Activated CD4-positive, alpha-beta T cell treated with anti-CD3 and anti-CD28 coated beads, Interleukin-2, amount 10 ng/mL, durations not matched to agents 24 days and 14 days (primary cell): ENCODE data around the gene KCNB1. TPM values are rescaled to one million over a fixed set of nuclear protein-coding genes. Genes with fewer than 3 reads are reported as not detected.

Experiments
- DNase-seq: peaks from one replicate; pipeline ENCODE4 v3.0.0; 2022
- H3K27ac Mint-ChIP-seq: one replicate; pipeline ENCODE4 v1.8.0; 2022; ENCODE audit warnings: mild to moderate bottlenecking, mixed read lengths
- H3K27me3 Mint-ChIP-seq: one replicate; pipeline ENCODE4 v1.8.0; 2022; ENCODE audit warnings: mixed read lengths
- H3K36me3 Mint-ChIP-seq: one replicate; pipeline ENCODE4 v1.8.0; 2022; ENCODE audit warnings: low read depth, mild to moderate bottlenecking, mixed read lengths
- H3K4me1 Mint-ChIP-seq: one replicate; pipeline ENCODE4 v1.8.0; 2021; ENCODE audit warnings: mixed read lengths
- H3K4me3 Mint-ChIP-seq: one replicate; pipeline ENCODE4 v1.8.0; 2022; ENCODE audit warnings: mild to moderate bottlenecking, moderate library complexity, mixed read lengths
- H3K9me3 Mint-ChIP-seq: one replicate; pipeline ENCODE4 v1.8.0; 2021; ENCODE audit warnings: mixed read lengths
- intact Hi-C: fragments of 100-400 bp; cut with micrococcal nuclease; formaldehyde crosslinking; loops from one replicate; pipeline ENCODE4 v1.15.1; 2023
- total RNA-seq: library from RNA; stranded (reverse); gene quantifications from 2 replicates; pipeline ENCODE4 v1.2.3, GENCODE V29; 2022

The KCNB1 gene
- total RNA-seq, 1 donor from 2014 or later = 0.07 TPM

DNA sequence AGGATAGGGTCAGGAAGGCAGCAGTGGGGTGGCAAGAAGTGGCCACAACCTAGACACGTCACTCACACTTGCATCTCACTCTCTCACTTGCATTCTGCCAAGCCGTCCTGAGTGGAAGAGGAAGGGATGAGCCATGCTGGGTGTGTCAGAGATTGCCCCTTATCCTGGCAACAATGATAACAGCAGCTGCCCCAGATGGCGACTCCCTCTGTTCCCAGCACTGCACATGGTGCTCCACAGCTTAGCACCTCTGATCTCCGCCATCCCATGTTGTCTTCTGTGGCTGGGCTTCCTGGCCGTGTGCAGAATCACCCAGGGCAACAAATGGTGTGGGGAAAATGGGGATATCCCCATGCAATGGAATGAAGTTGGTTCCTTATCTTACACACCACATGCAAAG is 11.1 kb downstream of the KCNB1 start:
- DNase-seq = no peak
- intact Hi-C loops = no loop called here
- no peaks in the 10 kb centered on the region for H3K4me1 Mint-ChIP-seq
- H3K36me3 Mint-ChIP-seq = no peaks in the 10 kb centered on the region
- peaks cover 36% of the 10 kb centered on the region for H3K27me3 Mint-ChIP-seq
- no peak overlapping the region for H3K4me3 Mint-ChIP-seq
- H3K9me3 Mint-ChIP-seq = no peaks in the 10 kb centered on the region
- H3K27ac Mint-ChIP-seq = no peak overlapping the region

DNA sequence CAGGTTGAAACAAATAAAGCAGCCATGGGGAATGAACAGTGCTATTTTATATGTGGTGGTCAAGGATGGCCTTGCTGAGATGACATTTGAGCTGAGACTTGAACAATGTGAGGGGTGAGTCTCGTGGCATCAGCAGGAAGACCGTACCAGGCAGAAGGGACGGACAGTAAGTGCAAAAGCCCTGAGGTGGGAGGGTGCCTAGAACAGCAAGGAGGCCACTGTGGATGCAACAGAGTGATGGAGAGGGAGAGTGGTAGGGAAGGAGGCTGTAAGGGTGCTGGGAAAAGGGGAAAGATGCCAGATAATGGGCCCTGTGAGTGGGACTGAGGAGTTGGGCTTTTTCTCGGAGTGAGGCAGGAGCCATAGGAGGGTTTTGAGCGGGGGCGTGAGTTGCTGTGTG is 11.5 kb downstream of the KCNB1 start:
- no peak for DNase-seq
- no peak overlapping the region for H3K27ac Mint-ChIP-seq
- no peaks in the 10 kb centered on the region for H3K36me3 Mint-ChIP-seq
- H3K27me3 Mint-ChIP-seq = peaks cover 36% of the 10 kb centered on the region
- H3K4me3 Mint-ChIP-seq = no peak overlapping the region
- no peaks in the 10 kb centered on the region for H3K4me1 Mint-ChIP-seq
- intact Hi-C loops = no loop called here
- H3K9me3 Mint-ChIP-seq = no peaks in the 10 kb centered on the region

DNA sequence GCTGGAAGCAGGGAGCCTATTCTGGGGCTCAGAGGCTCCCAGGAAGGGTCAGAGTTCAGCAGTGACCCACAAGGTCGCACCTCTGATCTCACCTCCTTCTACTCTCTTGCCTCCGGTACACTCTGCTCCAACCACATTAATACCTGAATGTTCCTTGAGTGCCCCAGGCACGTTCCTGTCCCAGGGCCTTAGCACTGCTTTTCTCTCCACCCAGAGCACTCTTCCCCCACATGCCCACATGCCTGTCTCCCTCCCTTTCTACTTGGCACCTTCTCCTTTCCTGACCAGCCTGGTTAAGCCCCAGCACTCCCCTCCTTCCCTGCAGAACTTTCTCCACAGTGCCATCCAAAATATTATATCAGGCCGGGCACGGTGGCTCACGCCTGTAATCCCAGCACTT is 13.4 kb downstream of the KCNB1 start:
- intact Hi-C loops = no loop called here
- no peaks in the 10 kb centered on the region for H3K9me3 Mint-ChIP-seq
- H3K4me3 Mint-ChIP-seq = no peak overlapping the region
- H3K27me3 Mint-ChIP-seq = peaks cover 28% of the 10 kb centered on the region
- H3K27ac Mint-ChIP-seq = no peak overlapping the region
- H3K36me3 Mint-ChIP-seq = no peaks in the 10 kb centered on the region
- no peaks in the 10 kb centered on the region for H3K4me1 Mint-ChIP-seq
- DNase-seq = no peak

DNA sequence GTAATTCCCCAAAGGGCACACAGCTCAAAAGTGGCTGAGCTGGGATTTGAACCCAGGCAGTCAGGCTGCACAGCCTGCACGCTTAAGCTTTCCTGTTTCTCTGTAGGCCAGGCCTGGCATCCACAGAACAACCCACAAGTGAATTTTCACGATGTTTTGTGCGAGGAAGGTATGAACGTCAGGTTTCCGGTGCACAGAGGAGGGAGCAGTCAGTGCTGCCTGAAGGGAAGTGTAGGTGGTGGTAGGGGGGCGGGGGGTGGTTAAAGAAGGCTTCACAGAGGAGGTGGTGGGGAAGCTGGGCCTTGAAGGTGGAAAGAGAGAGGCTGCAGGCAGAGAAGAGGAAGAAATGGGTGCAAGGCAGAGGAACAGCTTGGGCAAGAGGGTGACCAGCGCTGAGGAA is 14.1 kb downstream of the KCNB1 start:
- no peak for DNase-seq
- Mint-ChIP-seq H3K27ac (no peak overlapping the region), H3K27me3 (peaks cover 28% of the 10 kb centered on the region), H3K4me1 (no peaks in the 10 kb centered on the region), H3K36me3 (no peaks in the 10 kb centered on the region), H3K9me3 (no peaks in the 10 kb centered on the region), H3K4me3 (no peak overlapping the region)
- intact Hi-C loops = no loop called here

DNA sequence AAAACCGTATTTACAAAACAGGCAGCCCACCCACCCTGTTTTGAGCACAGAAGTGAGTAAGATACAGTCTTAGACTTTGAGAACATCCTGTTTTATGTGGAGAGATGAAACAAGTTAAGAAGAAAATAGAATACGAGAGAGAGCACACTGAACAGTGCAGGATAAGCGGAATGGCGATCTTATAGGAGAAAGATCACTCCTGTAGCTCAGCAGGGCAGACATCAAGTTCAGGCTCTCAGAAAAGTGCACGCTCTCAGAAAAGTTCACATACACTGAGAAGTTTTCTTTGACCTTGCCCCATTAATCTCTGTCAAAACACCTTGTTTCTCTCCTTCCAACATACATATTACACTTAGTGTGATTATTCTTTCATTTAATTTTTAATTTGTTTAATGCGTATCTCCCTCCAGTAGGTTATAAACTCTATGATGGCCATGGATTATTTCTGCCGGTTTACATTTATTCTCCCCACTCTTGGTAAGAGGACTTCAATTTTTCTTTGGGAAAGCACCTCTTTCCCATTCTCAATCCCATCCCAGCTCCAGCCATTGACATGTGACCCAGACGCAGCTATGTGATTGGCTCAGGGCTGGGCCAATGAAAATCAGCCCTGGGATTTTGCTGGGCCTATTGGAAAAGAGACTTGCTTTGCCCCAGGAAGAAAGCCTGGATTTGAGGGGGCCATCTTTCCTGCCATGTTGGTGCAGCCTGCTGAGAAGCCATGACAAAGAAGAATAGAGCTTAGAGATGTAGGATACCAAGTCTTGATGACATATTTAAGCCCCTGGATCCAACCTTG is 16.2 kb downstream of the KCNB1 start:
- no peaks in the 10 kb centered on the region for H3K4me1 Mint-ChIP-seq

DNA sequence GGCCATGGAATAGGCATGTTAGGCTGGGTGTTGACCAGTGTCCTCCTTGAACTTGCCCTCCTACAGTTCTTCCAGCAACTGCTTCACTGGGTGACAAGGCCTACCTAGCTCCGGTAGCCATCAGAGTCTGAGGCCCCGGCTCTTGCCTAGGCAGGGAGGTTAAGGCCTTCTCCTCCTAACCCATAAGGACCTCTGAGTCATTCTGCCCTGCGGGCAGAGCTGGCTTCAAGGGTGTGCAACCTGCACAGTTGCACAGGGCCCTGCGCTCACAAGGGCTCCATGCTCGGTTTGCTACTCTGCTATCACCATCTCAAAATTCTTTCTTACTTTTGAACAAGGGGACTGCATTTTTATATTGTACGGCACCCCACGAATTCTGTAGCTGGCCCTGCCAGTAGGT is 17.9 kb downstream of the KCNB1 start:
- no peaks in the 10 kb centered on the region for H3K9me3 Mint-ChIP-seq
- peaks cover 10% of the 10 kb centered on the region for H3K27me3 Mint-ChIP-seq
- intact Hi-C loops = no loop called here
- no peaks in the 10 kb centered on the region for H3K4me1 Mint-ChIP-seq
- no peak overlapping the region for H3K27ac Mint-ChIP-seq
- H3K36me3 Mint-ChIP-seq = no peaks in the 10 kb centered on the region
- H3K4me3 Mint-ChIP-seq = no peak overlapping the region
- DNase-seq = no peak

More for the DNA sequence above, 16.2 kb downstream of the KCNB1 start:
- no peaks in the 10 kb centered on the region for H3K36me3 Mint-ChIP-seq
- no peak for DNase-seq
- H3K4me3 Mint-ChIP-seq = no peak overlapping the region
- intact Hi-C loops = no loop called here
- no peaks in the 10 kb centered on the region for H3K9me3 Mint-ChIP-seq
- no peak overlapping the region for H3K27ac Mint-ChIP-seq
- peaks cover 22% of the 10 kb centered on the region for H3K27me3 Mint-ChIP-seq

DNA sequence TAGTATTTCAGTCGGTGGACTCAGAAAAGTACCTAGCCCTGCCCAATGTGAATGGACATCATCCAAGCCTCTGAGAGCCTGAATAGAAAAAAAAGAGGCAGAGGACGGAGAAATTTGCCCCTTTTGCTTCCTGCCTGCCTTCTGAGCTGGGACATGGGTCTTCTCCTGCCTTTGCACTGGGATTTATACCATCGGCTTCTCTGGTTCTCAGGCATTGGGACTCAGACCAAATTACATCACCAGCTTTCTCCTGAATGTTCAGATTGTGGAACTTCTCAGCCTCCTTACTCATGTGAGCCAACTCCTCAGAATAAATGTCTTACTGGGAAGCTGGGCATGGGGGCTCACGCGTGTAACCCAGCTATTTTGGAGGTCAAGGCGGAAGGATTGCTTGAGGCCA is 19.8 kb downstream of the KCNB1 start:
- Mint-ChIP-seq H3K9me3 (no peaks in the 10 kb centered on the region), H3K4me3 (no peak overlapping the region), H3K36me3 (no peaks in the 10 kb centered on the region), H3K27ac (no peak overlapping the region), H3K27me3 (peaks cover 21% of the 10 kb centered on the region), H3K4me1 (no peaks in the 10 kb centered on the region)
- no peak for DNase-seq
- intact Hi-C loops = no loop called here

DNA sequence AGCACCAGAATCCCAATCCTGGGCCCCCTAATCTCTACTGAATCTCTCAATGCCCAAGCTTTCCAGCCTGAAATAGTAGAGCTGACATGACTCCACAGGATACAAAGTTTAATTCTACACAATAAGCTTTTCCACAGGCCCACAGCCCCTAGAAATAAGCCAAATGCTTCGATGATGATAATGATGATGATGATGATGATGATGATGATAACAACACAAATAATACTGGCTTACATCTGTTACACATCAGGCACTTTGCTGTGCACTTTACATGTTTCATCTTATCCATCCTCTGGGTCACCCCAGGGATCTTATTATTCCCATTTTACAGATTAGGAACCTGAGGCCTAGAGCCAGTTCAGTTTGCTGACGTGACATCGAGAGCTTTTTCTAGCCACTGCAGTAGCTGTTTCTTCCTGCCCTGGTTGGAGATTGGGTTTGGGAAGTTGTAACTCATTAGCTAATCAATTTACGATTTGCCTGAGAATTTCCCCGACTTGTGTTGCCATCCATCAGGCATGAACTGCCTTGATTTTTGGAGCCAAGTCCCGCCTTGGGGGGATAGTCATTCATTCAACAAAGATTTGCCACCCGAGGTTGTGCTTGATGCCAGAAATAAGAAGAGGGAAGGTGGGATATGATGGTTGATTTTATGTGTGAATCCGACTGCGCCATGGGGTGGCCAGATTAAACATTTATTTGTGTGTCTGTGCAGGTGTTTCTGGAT is 20.4 kb downstream of the KCNB1 start:
- intact Hi-C loops = no loop called here
- no peak overlapping the region for H3K27ac Mint-ChIP-seq
- no peak overlapping the region for H3K4me3 Mint-ChIP-seq
- no peak for DNase-seq
- H3K4me1 Mint-ChIP-seq = no peaks in the 10 kb centered on the region
- no peaks in the 10 kb centered on the region for H3K36me3 Mint-ChIP-seq
- no peaks in the 10 kb centered on the region for H3K9me3 Mint-ChIP-seq
- peaks cover 25% of the 10 kb centered on the region for H3K27me3 Mint-ChIP-seq

DNA sequence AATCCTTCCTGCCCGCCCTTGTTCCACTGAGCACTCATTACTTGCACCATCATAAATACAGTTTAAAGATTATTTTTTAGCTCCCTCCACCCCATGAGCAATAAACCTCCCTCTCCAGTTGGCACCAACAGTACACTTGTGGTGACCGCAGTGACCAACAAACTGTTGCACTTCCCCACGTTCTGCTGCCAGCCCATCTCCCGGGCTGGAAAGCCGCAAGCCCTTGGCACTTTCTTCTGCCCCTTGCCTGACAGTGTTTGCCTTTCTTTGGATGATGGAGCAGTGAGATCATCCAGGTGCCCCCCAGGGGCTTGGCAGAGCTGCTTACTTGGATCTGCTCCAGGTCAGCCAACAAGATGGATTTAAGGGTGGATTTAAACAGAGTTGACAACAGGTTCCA is 21.6 kb downstream of the KCNB1 start:
- H3K4me1 Mint-ChIP-seq = no peaks in the 10 kb centered on the region
- H3K4me3 Mint-ChIP-seq = no peak overlapping the region
- peaks cover 27% of the 10 kb centered on the region for H3K27me3 Mint-ChIP-seq
- H3K36me3 Mint-ChIP-seq = no peaks in the 10 kb centered on the region
- intact Hi-C loops = no loop called here
- H3K27ac Mint-ChIP-seq = no peak overlapping the region
- no peaks in the 10 kb centered on the region for H3K9me3 Mint-ChIP-seq
- no peak for DNase-seq

DNA sequence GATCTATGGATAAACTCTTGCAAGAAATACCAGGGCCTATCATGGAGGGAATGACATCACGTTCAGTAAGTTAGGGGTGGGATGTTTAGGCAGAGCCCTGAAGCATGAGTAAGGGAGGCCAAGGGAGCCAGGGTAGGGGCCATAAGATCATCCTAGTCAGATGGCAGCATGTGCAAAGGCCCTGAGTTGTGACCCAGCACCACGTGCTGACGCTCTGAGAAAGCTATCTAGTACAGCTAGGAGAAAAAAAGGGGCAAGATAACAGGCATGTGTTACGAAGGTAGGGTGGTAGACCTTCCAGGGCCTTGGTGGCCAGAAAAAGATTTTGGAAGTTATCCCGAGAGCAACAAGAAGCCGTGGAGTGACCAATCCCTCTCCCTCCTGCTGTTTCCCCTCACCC is 22.3 kb downstream of the KCNB1 start:
- Mint-ChIP-seq H3K9me3 (no peaks in the 10 kb centered on the region), H3K27me3 (peaks cover 28% of the 10 kb centered on the region), H3K36me3 (no peaks in the 10 kb centered on the region), H3K4me3 (no peak overlapping the region), H3K27ac (no peak overlapping the region), H3K4me1 (no peaks in the 10 kb centered on the region)
- intact Hi-C loops = no loop called here
- DNase-seq = no peak

DNA sequence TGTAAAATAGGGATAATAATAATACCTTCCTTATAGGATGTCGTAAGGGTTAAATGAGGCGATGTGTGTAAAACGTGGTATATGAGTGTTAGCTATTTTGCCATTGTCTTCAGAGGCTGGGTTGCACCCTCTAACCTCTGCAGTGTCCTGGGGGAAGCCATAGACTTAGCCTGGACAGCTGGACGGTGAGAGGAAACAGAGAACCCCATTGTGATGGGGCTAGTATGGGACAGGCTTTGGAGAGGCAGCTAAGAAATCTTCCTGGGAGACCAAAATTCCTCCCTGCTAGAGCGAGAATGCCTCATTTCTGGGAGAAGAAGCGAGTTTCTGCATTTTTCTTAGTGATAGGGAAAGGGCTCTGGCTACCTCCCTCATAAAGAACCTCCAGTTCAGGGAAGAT is 22.8 kb downstream of the KCNB1 start:
- no peak for DNase-seq
- intact Hi-C loops = no loop called here
- no peaks in the 10 kb centered on the region for H3K36me3 Mint-ChIP-seq
- peaks cover 32% of the 10 kb centered on the region for H3K27me3 Mint-ChIP-seq
- no peaks in the 10 kb centered on the region for H3K9me3 Mint-ChIP-seq
- no peaks in the 10 kb centered on the region for H3K4me1 Mint-ChIP-seq
- H3K27ac Mint-ChIP-seq = no peak overlapping the region
- H3K4me3 Mint-ChIP-seq = no peak overlapping the region

DNA sequence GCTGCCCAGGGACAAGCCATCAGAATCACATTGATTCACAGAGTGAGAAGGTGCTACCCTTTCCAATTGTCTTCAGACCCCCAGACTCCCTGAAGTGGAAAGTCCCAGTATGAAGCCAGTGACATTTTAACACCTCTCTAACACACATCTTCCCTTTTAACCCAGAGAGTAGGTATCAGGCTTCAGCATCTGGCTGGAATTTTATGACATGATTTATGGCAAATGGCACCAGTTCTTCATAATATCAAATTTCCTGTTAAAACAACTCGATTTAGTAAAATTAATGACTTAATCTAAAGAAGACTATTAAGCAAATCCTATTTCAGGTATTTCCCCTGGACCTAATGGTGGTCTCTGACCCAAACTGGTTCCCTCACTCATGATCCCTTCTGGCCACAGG is 25.0 kb downstream of the KCNB1 start:
- no peaks in the 10 kb centered on the region for H3K36me3 Mint-ChIP-seq
- intact Hi-C loops = no loop called here
- H3K27ac Mint-ChIP-seq = no peak overlapping the region
- H3K9me3 Mint-ChIP-seq = no peaks in the 10 kb centered on the region
- peaks cover 28% of the 10 kb centered on the region for H3K27me3 Mint-ChIP-seq
- no peak overlapping the region for H3K4me3 Mint-ChIP-seq
- no peak for DNase-seq
- no peaks in the 10 kb centered on the region for H3K4me1 Mint-ChIP-seq

DNA sequence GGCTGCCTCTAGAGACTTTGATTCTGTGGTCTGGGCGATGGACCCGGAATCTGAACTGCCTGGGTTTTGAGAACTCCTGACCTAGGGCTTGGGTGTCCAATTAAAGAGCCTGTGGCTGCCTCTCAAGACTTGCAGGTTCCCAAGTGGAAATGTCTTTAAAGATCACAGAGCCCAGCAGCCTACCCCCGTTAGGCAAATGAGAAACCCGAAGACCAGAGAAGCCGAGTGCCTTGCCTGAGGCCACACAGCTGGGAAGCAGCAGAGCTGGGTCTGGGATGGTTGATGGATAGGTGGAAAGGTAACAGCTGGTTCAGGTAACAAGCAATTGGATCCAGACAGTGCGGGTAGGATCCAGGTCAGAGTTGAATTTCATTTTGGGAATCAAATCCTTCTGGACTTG is 25.8 kb downstream of the KCNB1 start:
- no peak for DNase-seq
- intact Hi-C loops = no loop called here
- H3K36me3 Mint-ChIP-seq = no peaks in the 10 kb centered on the region

DNA sequence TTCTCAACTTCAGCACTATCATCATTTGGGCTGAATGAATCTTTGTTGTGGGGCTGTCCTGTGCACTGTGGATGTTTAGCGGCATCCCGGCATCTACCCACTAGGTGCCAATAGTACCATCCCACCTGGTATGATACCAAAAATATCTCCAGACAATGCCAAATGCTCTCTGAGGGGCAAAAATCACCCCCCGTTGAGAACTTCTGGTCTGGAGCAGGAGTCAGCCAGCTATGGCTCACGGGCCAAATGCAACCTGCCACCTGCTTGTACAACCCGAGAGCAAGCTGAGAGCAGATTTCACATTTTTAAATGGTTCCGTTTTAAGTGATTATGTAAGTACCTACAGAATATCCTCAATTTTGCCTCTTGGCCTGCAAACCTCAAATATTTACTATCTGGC is 26.8 kb downstream of the KCNB1 start:
- peaks cover 30% of the 10 kb centered on the region for H3K27me3 Mint-ChIP-seq
- no peak for DNase-seq
- intact Hi-C loops = no loop called here
- H3K27ac Mint-ChIP-seq = no peak overlapping the region
- H3K36me3 Mint-ChIP-seq = no peaks in the 10 kb centered on the region
- no peaks in the 10 kb centered on the region for H3K4me1 Mint-ChIP-seq
- H3K9me3 Mint-ChIP-seq = no peaks in the 10 kb centered on the region
- no peak overlapping the region for H3K4me3 Mint-ChIP-seq

More for the DNA sequence above, 25.8 kb downstream of the KCNB1 start:
- Mint-ChIP-seq H3K4me3 (no peak overlapping the region), H3K27me3 (peaks cover 27% of the 10 kb centered on the region), H3K4me1 (no peaks in the 10 kb centered on the region), H3K9me3 (no peaks in the 10 kb centered on the region), H3K27ac (no peak overlapping the region)
